Uterus (tissue), 4 donors: Measurements from ENCODE around the gene PCIF1. TPM values are rescaled to one million over a fixed set of nuclear protein-coding genes. Genes with fewer than 3 reads are reported as not detected.

ENCODE experiments used
- DNase-seq, 2 donors: peaks; one replicate each; pipeline ENCODE4 v3.0.0-alpha.2; 2019 to 2020
- H3K27ac ChIP-seq, 2 donors: fragments of 200-600 bp; sonication (generic); 1 replicate in 1 of 2; 2 replicates in 1 of 2; pipeline ENCODE4 v1.5.1; 2016 to 2018
- H3K27me3 ChIP-seq, 2 donors: fragments of 200-600 bp; sonication (generic); one replicate each; pipeline ENCODE4 v1.5.1; 2018 to 2019; ENCODE audit warnings: control low read depth in 1 of 2
- H3K36me3 ChIP-seq, 2 donors: fragments of 200-600 bp; sonication (generic); one replicate each; pipeline ENCODE4 v1.5.1; 2019; ENCODE audit warnings: control low read depth in 1 of 2
- H3K4me1 ChIP-seq, 2 donors: fragments of 200-600 bp; sonication (generic); one replicate each; pipeline ENCODE4 v1.5.1; 2018 to 2019; ENCODE audit warnings: control low read depth in 1 of 2
- H3K4me3 ChIP-seq, 2 donors: fragments of 200-600 bp; sonication (generic); 1 replicate in 1 of 2; 2 replicates in 1 of 2; pipeline ENCODE4 v1.5.1; 2018 to 2019; ENCODE audit warnings: mild to moderate bottlenecking in 1 of 2
- H3K9me3 ChIP-seq, 2 donors: fragments of 200-600 bp; sonication (generic); one replicate each; pipeline ENCODE4 v1.5.1; 2019; ENCODE audit warnings: control low read depth in 1 of 2
- POLR2A ChIP-seq, 2 donors: fragments of 450-650 bp; IDR thresholded peaks; one replicate each; pipeline ENCODE4 v1.6.1; 2016; ENCODE audit warnings: antibody characterized with exemption in 2 of 2, mild to moderate bottlenecking in 1 of 2, moderate library complexity in 1 of 2
- intact Hi-C: fragments of 100-400 bp; cut with DNase I; formaldehyde crosslinking; loops from one replicate; pipeline ENCODE4 v1.15.1; 2023; ENCODE audit warnings: low total_unique reads
- total RNA-seq, 4 donors: library from RNA; depleted of rRNA in 3 of 4; stranded (reverse); fragments of >200 nt in 3 of 4; gene quantifications; one replicate each; pipeline versions ENCODE4 v1.1.0 to v1.2.4, GENCODE V29; 2014 to 2023
- TF ChIP-seq, protein P1 (sequence below), 4 experiments: fragments of 200-600 bp in 2 of 4; fragments of 450-650 bp in 2 of 4; sonication (generic) in 2 of 4; IDR thresholded peaks; one replicate each; pipeline ENCODE4 v1.5.1; 2016 to 2019; ENCODE audit warnings: antibody characterized with exemption in 4 of 4, mild to moderate bottlenecking in 2 of 4, moderate library complexity in 1 of 4
- donor health status: DM: yes; HTN: yes; CAD: no.

PCIF1 gene
- total RNA-seq, 4 donors from 2014 or later, result 11.0 to 71.0 (median 40.0) TPM

GRCh38 chr20:45893831-45894230 is 40.7 kb upstream of the PCIF1 start:
- H3K9me3 ChIP-seq, result no peaks in the 10 kb centered on the region
- TF ChIP-seq, protein P1, sequence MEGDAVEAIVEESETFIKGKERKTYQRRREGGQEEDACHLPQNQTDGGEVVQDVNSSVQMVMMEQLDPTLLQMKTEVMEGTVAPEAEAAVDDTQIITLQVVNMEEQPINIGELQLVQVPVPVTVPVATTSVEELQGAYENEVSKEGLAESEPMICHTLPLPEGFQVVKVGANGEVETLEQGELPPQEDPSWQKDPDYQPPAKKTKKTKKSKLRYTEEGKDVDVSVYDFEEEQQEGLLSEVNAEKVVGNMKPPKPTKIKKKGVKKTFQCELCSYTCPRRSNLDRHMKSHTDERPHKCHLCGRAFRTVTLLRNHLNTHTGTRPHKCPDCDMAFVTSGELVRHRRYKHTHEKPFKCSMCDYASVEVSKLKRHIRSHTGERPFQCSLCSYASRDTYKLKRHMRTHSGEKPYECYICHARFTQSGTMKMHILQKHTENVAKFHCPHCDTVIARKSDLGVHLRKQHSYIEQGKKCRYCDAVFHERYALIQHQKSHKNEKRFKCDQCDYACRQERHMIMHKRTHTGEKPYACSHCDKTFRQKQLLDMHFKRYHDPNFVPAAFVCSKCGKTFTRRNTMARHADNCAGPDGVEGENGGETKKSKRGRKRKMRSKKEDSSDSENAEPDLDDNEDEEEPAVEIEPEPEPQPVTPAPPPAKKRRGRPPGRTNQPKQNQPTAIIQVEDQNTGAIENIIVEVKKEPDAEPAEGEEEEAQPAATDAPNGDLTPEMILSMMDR (IDR thresholded peaks at IDR 0.05), result no peak
- TF ChIP-seq POLR2A (IDR thresholded peaks at IDR 0.05), result no peak
- peaks cover 3 to 7% of the 10 kb centered on the region in 2 donors for H3K4me1 ChIP-seq
- no peak overlapping the region for H3K27ac ChIP-seq
- no peak overlapping the region for H3K4me3 ChIP-seq
- no peaks in the 10 kb centered on the region for H3K36me3 ChIP-seq
- intact Hi-C loops, result no loop called here
- DNase-seq, result no peak
- no peaks in the 10 kb centered on the region for H3K27me3 ChIP-seq

GRCh38 chr20:45894797-45895196 is 39.7 kb upstream of the PCIF1 start:
- TF ChIP-seq, protein P1 (IDR thresholded peaks at IDR 0.05), result no peak
- no peak for TF ChIP-seq POLR2A (IDR thresholded peaks at IDR 0.05)
- no peaks in the 10 kb centered on the region for H3K36me3 ChIP-seq
- peaks cover 3 to 7% of the 10 kb centered on the region in 2 donors for H3K4me1 ChIP-seq
- no peaks in the 10 kb centered on the region for H3K9me3 ChIP-seq
- intact Hi-C loops, result no loop called here
- DNase-seq, result no peak
- H3K27me3 ChIP-seq, result no peaks in the 10 kb centered on the region
- no peak overlapping the region for H3K4me3 ChIP-seq
- H3K27ac ChIP-seq, result no peak overlapping the region

- no peak for DNase-seq
- no peak overlapping the region for H3K27ac ChIP-seq
- no peak for TF ChIP-seq POLR2A (IDR thresholded peaks at IDR 0.05)
- H3K4me3 ChIP-seq, result no peak overlapping the region
- intact Hi-C loops, result no loop called here
- no peaks in the 10 kb centered on the region for H3K9me3 ChIP-seq
- peaks cover 2 to 6% of the 10 kb centered on the region in 2 donors for H3K4me1 ChIP-seq
- H3K27me3 ChIP-seq, result no peaks in the 10 kb centered on the region
- no peaks in the 10 kb centered on the region for H3K36me3 ChIP-seq
Measured at GRCh38 chr20:45896641-45897161, 37.8 kb upstream of the PCIF1 start.

GRCh38 chr20:45897289-45897688 is 37.2 kb upstream of the PCIF1 start:
- H3K36me3 ChIP-seq, result no peaks in the 10 kb centered on the region

DNA sequence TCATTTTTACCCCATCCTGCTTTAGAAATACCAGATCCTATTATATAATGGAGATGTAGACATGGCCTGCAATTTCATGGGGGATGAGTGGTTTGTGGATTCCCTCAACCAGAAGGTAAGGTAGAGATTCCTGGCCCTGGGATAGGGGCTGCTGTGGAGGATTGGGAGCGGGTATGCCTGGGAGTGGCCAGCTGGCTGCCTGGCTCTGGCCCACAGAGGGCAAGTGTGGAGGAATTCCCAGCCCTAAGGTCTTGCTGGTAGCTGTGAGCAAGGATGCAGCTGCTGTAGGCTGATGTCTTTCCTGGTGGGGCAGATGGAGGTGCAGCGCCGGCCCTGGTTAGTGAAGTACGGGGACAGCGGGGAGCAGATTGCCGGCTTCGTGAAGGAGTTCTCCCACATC is 36.8 kb upstream of the PCIF1 start:
- Histone ChIP-seq H3K4me3 (no peak overlapping the region), H3K36me3 (no peaks in the 10 kb centered on the region), H3K4me1 (no peaks in the 10 kb centered on the region), H3K27me3 (no peaks in the 10 kb centered on the region), H3K9me3 (no peaks in the 10 kb centered on the region), H3K27ac (no peak overlapping the region)
- intact Hi-C loops, result no loop called here
- no peak for TF ChIP-seq POLR2A (IDR thresholded peaks at IDR 0.05)
- TF ChIP-seq, protein P1 (IDR thresholded peaks at IDR 0.05), result no peak
- DNase-seq, result no peak

More at GRCh38 chr20:45897289-45897688, 37.2 kb upstream of the PCIF1 start:
- Histone ChIP-seq H3K27me3 (no peaks in the 10 kb centered on the region), H3K27ac (no peak overlapping the region), H3K9me3 (no peaks in the 10 kb centered on the region), H3K4me1 (peaks cover 0 to under 1% of the 10 kb centered on the region in 2 donors), H3K4me3 (no peak overlapping the region)
- intact Hi-C loops, result no loop called here
- no peak for DNase-seq
- no peak for TF ChIP-seq POLR2A (IDR thresholded peaks at IDR 0.05)
- TF ChIP-seq, protein P1 (IDR thresholded peaks at IDR 0.05), result no peak

DNA sequence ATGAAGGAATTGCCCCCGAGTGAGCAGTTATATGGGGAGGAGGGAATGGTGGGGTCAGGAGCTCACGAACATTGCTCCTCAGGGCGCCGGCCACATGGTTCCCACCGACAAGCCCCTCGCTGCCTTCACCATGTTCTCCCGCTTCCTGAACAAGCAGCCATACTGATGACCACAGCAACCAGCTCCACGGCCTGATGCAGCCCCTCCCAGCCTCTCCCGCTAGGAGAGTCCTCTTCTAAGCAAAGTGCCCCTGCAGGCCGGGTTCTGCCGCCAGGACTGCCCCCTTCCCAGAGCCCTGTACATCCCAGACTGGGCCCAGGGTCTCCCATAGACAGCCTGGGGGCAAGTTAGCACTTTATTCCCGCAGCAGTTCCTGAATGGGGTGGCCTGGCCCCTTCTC is 36.2 kb upstream of the PCIF1 start:
- Histone ChIP-seq H3K4me3 (no peak overlapping the region), H3K9me3 (no peaks in the 10 kb centered on the region), H3K4me1 (no peaks in the 10 kb centered on the region), H3K36me3 (no peaks in the 10 kb centered on the region), H3K27me3 (no peaks in the 10 kb centered on the region), H3K27ac (no peak overlapping the region)
- no peak for DNase-seq
- TF ChIP-seq POLR2A (IDR thresholded peaks at IDR 0.05), result no peak
- TF ChIP-seq, protein P1 (IDR thresholded peaks at IDR 0.05), result no peak
- intact Hi-C loops, result no loop called here
